Keratinocyte (primary cell): Measurements from ENCODE around the gene MYRIP. TPM values are rescaled to one million over a fixed set of nuclear protein-coding genes. Genes with fewer than 3 reads are reported as not detected.

Source experiments
- DNase-seq: peaks from one replicate; pipeline ENCODE4 v3.0.0-alpha.2; 2011; ENCODE audit warnings: low read depth, missing footprints, low spot score
- FAIRE-seq: peaks from 2 replicates; lab custom pipeline; 2011; peaks lifted over from hg19 to GRCh38; lab: Jason Lieb, UNC
- H2AFZ ChIP-seq: 2 replicates; pipeline ENCODE4 v1.6.0; 2012; ENCODE audit warnings: low read length, control low read depth, inconsistent platforms; ENCODE audit not compliant: control insufficient read depth
- H3K27ac ChIP-seq: 2 replicates; pipeline ENCODE4 v1.5.1; 2011; ENCODE audit warnings: low read length; ENCODE audit not compliant: control insufficient read depth, insufficient read depth
- H3K27me3 ChIP-seq: 3 replicates; pipeline ENCODE4 v1.6.0; 2011; ENCODE audit warnings: low read length; ENCODE audit not compliant: control insufficient read depth, insufficient read depth; ENCODE audit errors: extremely low read depth
- H3K36me3 ChIP-seq, 2 experiments: 2 replicates in 1 of 2; 3 replicates in 1 of 2; pipeline ENCODE4 v1.5.1; 2011; ENCODE audit warnings: low read length in 2 of 2, mild to moderate bottlenecking in 1 of 2; ENCODE audit not compliant: control insufficient read depth in 2 of 2, insufficient read depth in 2 of 2; ENCODE audit errors: extremely low read depth in 1 of 2
- H3K4me1 ChIP-seq: 3 replicates; pipeline ENCODE4 v1.5.1; 2011; ENCODE audit warnings: low read length; ENCODE audit not compliant: control insufficient read depth, insufficient read depth; ENCODE audit errors: extremely low read depth
- H3K4me2 ChIP-seq: 3 replicates; pipeline ENCODE4 v1.6.0; 2011; ENCODE audit warnings: low read depth, low read length; ENCODE audit not compliant: control insufficient read depth, insufficient read depth; ENCODE audit errors: extremely low read depth
- H3K4me3 ChIP-seq, 3 experiments: fragments of 200-600 bp in 1 of 3; sonication (generic) in 1 of 3; 2 replicates in 2 of 3; 3 replicates in 1 of 3; pipeline ENCODE4 v1.5.1; 2011 to 2016; ENCODE audit warnings: low read length in 3 of 3, mild to moderate bottlenecking in 3 of 3, control low read depth in 2 of 3, inconsistent platforms in 1 of 3, low read depth in 1 of 3, mixed read lengths in 1 of 3, mixed run types in 1 of 3, moderate library complexity in 1 of 3; ENCODE audit not compliant: control insufficient read depth in 2 of 3, insufficient read depth in 2 of 3; ENCODE audit errors: extremely low read depth in 1 of 3
- H3K79me2 ChIP-seq: 2 replicates; pipeline ENCODE4 v1.6.0; 2012; ENCODE audit warnings: low read length; ENCODE audit not compliant: control insufficient read depth, insufficient read depth
- H3K9ac ChIP-seq: 3 replicates; pipeline ENCODE4 v1.6.0; 2011; ENCODE audit warnings: low read length; ENCODE audit not compliant: control insufficient read depth, insufficient read depth; ENCODE audit errors: extremely low read depth
- H3K9me1 ChIP-seq: 3 replicates; pipeline ENCODE4 v1.6.0; 2011; ENCODE audit warnings: low read length; ENCODE audit not compliant: control insufficient read depth, insufficient read depth; ENCODE audit errors: extremely low read depth
- H3K9me3 ChIP-seq: 2 replicates; pipeline ENCODE4 v1.5.1; 2012; ENCODE audit warnings: low read depth, low read length; ENCODE audit not compliant: control insufficient read depth
- H4K20me1 ChIP-seq: 3 replicates; pipeline ENCODE4 v1.6.0; 2011; ENCODE audit warnings: low read length; ENCODE audit not compliant: control insufficient read depth, insufficient read depth; ENCODE audit errors: extremely low read depth
- EZH2 ChIP-seq: IDR thresholded peaks from one replicate; pipeline ENCODE4 v1.6.1; 2012; ENCODE audit warnings: inconsistent platforms, mild to moderate bottlenecking, low read length, moderate library complexity
- dilution Hi-C: fragments of 300-500 bp; cut with MboI; formaldehyde crosslinking; loops from one replicate; pipeline ENCODE4 v1.7.0; 2020; ENCODE audit warnings: low sequenced_read_pairs; ENCODE audit not compliant: extremely low pct_ligation_motif_present
- polyA plus RNA-seq, 5 experiments: library from polyadenylated mRNA; depleted of rRNA in 3 of 5; stranded (reverse) in 3 of 5; stranded (forward) in 1 of 5; unstranded in 1 of 5; fragments of >200 nt; gene quantifications; 1 replicate in 1 of 5; 2 replicates in 3 of 5; 3 replicates in 1 of 5; pipeline versions ENCODE4 v1.2.1 to v1.2.3, GENCODE V29; 2011 to 2012; ENCODE audit warnings: missing spikeins in 2 of 5, low read depth in 1 of 5, low replicate concordance in 1 of 5
- TF ChIP-seq, protein P1 (sequence below), 3 experiments: IDR thresholded peaks in 1 of 3; conservative IDR thresholded peaks in 1 of 3; optimal IDR thresholded peaks in 1 of 3; 2 replicates in 2 of 3; 3 replicates in 1 of 3; pipeline versions ENCODE3 to v1.5.1; 2011; ENCODE audit warnings: low read length in 3 of 3, mild to moderate bottlenecking in 3 of 3, moderate library complexity in 2 of 3, control low read depth in 1 of 3, inconsistent platforms in 1 of 3; ENCODE audit not compliant: insufficient read depth in 2 of 3; ENCODE audit errors: extremely low read depth in 1 of 3

The MYRIP gene
- polyA plus RNA-seq, 1 donor (not counting 4 experiments of a cell fraction or from before 2014, with no cell fraction given), result 0.01 TPM

DNA sequence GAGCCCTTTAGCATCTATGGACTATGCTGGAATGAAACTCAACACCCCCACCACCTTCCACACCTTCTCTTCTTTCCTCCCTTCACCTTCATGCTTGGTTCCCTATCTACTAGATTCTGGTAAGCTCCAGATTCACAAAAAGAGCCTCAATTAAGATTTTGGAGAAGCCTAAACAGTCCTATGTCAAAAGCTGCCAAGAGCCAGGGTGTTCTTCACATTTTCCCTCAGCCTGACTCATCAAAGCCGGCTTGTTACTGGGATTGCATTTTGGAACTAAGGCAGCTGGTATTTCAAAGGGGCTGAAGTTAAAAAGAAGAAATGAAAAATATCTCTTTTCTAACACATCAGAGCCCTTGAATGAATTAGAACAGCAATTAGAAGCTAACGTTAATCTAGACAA is 247.7 kb downstream of the MYRIP start:
- Histone ChIP-seq H2AFZ (no peak overlapping the region), H3K79me2 (no peaks in the 10 kb centered on the region), H3K36me3 (no peaks in the 10 kb centered on the region), H3K9me1 (no peaks in the 10 kb centered on the region), H3K4me2 (no peak overlapping the region), H3K9me3 (no peaks in the 10 kb centered on the region), H3K27me3 (no peaks in the 10 kb centered on the region), H3K4me1 (peaks cover 5% of the 10 kb centered on the region), H4K20me1 (no peaks in the 10 kb centered on the region), H3K4me3 (no peak overlapping the region), H3K9ac (no peak overlapping the region), H3K27ac (no peak overlapping the region)
- no peak for FAIRE-seq
- no peak for DNase-seq
- dilution Hi-C loops, result no loop called here
- TF ChIP-seq EZH2, result no peak
- TF ChIP-seq, protein P1, sequence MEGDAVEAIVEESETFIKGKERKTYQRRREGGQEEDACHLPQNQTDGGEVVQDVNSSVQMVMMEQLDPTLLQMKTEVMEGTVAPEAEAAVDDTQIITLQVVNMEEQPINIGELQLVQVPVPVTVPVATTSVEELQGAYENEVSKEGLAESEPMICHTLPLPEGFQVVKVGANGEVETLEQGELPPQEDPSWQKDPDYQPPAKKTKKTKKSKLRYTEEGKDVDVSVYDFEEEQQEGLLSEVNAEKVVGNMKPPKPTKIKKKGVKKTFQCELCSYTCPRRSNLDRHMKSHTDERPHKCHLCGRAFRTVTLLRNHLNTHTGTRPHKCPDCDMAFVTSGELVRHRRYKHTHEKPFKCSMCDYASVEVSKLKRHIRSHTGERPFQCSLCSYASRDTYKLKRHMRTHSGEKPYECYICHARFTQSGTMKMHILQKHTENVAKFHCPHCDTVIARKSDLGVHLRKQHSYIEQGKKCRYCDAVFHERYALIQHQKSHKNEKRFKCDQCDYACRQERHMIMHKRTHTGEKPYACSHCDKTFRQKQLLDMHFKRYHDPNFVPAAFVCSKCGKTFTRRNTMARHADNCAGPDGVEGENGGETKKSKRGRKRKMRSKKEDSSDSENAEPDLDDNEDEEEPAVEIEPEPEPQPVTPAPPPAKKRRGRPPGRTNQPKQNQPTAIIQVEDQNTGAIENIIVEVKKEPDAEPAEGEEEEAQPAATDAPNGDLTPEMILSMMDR (optimal IDR thresholded peaks at IDR 0.05 in 1 of 3, IDR thresholded peaks at IDR 0.05 in 1 of 3, conservative IDR thresholded peaks at IDR 0.05 in 1 of 3; ENCODE audit: extremely low read depth in 1 of 3, insufficient read depth in 2 of 3, low read length in 3 of 3), result no peak

DNA sequence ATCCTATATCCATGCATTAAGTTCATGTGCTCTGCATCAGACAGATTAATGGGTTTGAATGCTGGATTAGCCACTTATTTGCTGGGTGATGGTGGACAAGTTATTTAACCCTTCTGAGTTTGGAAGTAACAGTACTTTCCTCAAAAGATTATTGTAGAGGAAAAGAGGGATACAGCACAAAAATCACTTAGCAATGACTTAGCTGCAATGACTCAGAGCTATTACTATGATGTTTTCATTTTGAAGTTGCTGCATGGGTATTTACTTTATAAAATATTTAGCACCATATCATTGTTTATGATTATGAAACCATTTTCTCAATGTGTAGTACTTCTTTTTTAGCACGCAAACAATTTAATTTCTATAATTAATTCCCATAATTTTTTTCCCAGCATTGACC is 248.4 kb downstream of the MYRIP start:
- dilution Hi-C loops, result no loop called here
- H3K36me3 ChIP-seq, result no peaks in the 10 kb centered on the region
- H3K27ac ChIP-seq, result no peak overlapping the region
- H3K79me2 ChIP-seq, result no peaks in the 10 kb centered on the region
- H3K4me1 ChIP-seq, result peaks cover 5% of the 10 kb centered on the region
- H3K4me3 ChIP-seq, result no peak overlapping the region
- TF ChIP-seq, protein P1 (optimal IDR thresholded peaks at IDR 0.05 in 1 of 3, IDR thresholded peaks at IDR 0.05 in 1 of 3, conservative IDR thresholded peaks at IDR 0.05 in 1 of 3; ENCODE audit: extremely low read depth in 1 of 3, insufficient read depth in 2 of 3, low read length in 3 of 3), result no peak
- no peaks in the 10 kb centered on the region for H3K27me3 ChIP-seq
- H2AFZ ChIP-seq, result no peak overlapping the region
- H3K9ac ChIP-seq, result no peak overlapping the region
- no peaks in the 10 kb centered on the region for H3K9me1 ChIP-seq
- H3K9me3 ChIP-seq, result no peaks in the 10 kb centered on the region
- FAIRE-seq (no peak), DNase-seq (no peak)
- H3K4me2 ChIP-seq, result no peak overlapping the region
- H4K20me1 ChIP-seq, result no peaks in the 10 kb centered on the region
